Fibroblast of lung (primary cell): Measurements from ENCODE around the gene STX1B.

Experiments used
- CTCF ChIP-seq, 2 donors: IDR thresholded peaks in 1 of 2; conservative IDR thresholded peaks in 1 of 2; 1 replicate in 1 of 2; 2 replicates in 1 of 2; pipeline ENCODE4 v1.5.1; 2011 to 2012; ENCODE audit warnings: low read length in 2 of 2, control low read depth in 1 of 2, inconsistent platforms in 1 of 2, low read depth in 1 of 2, mild to moderate bottlenecking in 1 of 2
- EZH2 ChIP-seq: IDR thresholded peaks from 2 replicates; pipeline ENCODE4 v1.5.1; 2012; ENCODE audit warnings: low read length, control low read depth, mild to moderate bottlenecking; ENCODE audit errors: missing control alignments

- TF ChIP-seq CTCF (conservative IDR thresholded peaks at IDR 0.05 in 1 of 2, IDR thresholded peaks at IDR 0.05 in 1 of 2; ENCODE audit: low read depth in 1 of 2, low read length in 2 of 2) (no peak), EZH2 (no peak)
These were observed 19.4 kb downstream of the STX1B start for GRCh38 chr16:30991052-30991451.
